ENCODE measurements around the gene APBA2.

APBA2 gene

GRCh38 chr15:29133791-29134190 is 248.0 kb downstream of the APBA2 start:
- DNase-seq (ENCODE audit: low read depth in 2 of 2): no peak

- no peak for DNase-seq (ENCODE audit: low read depth in 2 of 2)
Observed at GRCh38 chr15:29134239-29134638, 248.5 kb downstream of the APBA2 start.

- DNase-seq (ENCODE audit: low read depth in 2 of 2): no peak
Observed at GRCh38 chr15:29134641-29135308, 249.0 kb downstream of the APBA2 start.

DNA sequence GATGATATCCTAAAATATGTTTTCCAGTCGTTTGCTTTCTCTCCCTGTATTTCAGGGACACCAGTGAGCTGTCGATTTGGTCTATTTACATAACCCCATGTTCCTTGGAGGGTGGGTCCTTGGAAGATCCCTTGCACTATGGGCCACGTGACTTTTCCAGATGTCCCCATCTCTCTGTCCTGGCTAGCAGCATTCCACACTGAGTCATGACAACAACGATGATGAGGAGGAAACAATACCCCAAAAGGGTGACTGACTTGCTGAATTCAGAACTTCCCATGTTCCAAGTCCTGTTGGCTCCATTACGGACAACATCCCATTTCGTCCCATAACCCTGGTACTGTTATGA is 249.5 kb downstream of the APBA2 start:
- DNase-seq (ENCODE audit: low read depth in 2 of 2): no peak

- no peak for DNase-seq (ENCODE audit: low read depth in 2 of 2)
Observed at GRCh38 chr15:29135702-29136646, 250.2 kb downstream of the APBA2 start.

GRCh38 chr15:29138260-29138659 is 252.5 kb downstream of the APBA2 start:
- no peak for DNase-seq (ENCODE audit: low read depth in 2 of 2)

GRCh38 chr15:29139072-29139471 is 253.3 kb downstream of the APBA2 start:
- DNase-seq (ENCODE audit: low read depth in 2 of 2): no peak

DNA sequence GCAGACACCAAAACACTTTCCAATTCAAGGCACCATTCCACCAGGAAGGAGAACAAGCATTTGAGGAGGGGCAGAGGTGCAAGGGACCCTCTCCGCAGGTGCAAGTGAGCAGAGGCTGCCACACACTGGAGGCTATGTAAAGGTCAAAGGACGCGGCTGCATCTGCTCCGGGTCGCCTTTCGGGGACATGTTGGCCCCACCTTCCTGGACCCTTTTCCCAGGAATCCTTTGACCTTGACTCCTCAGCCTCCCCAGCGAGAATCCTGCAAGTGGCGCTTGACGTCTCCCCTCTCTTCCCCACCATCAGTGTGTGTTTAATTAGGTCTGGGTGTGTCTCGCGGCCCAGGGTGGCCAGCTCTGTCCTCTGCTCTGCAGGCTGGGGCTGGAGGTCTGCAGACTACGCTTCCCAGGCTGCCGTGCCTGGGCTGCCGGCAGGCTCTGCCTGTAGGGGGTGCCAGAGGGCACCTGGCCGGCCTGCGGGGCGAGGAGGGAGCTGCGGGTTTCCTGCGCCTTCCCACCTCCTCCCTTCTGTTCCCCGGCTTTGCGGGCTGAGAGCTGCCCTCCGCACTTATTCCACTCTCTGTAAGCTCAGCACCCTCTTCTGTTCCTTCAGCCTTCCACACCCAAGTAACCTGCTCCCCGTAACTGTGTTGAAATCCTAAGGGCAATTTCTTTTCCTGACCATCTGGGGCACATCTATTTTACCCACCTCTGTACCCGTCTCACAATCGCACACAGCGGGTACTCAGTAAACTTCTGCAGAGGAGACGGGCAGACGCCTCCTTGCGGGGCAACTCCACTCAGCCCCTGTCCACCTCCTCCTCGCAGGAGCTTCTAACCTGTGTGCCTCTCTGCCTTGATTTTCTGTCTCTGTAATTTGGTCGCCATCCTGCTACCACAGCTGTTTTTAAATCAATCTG is 254.0 kb downstream of the APBA2 start:
- DNase-seq (ENCODE audit: low read depth in 2 of 2): peak in 1 of 2 donors; percentile 22

DNA sequence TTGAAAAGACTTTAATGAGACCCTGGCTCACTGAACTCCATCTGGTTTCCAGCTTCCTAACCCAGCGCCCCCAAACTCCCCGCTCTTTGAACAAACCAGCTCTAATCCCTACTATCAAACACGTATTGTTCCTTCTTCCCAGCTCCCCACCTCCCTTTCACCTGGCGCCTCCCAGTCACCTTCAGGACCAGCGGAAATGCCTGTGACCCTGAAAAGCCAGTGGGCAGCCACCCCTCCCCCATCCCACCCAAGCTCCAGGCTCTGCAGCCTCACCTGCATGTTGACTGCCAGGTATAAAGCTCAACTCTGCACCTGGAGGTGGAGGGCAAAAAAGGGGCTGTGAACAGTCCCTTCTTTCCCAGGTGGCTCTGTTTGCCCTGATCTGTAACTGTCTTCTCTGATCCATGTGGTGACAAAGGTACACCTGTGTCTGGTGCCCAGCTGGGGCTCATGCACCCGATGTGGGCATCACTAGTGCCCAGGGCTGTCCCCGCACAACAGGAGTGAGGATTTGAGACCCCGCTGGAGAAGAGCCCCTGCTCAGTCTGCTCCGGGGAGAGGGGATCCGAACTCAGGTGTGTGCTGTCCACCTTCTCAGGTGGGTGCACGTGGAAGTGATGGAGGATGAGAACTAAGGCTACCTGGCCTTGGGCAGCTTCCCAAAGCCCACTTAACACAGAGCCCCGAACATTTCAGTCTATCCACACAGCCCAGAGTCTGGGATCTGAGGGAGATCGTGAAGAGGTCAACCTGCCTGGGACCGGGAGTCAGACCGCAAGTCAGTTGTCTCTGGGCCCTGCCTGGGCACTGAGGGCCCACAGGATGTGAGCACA is 254.9 kb downstream of the APBA2 start:
- no peak for DNase-seq (ENCODE audit: low read depth in 2 of 2)

DNA sequence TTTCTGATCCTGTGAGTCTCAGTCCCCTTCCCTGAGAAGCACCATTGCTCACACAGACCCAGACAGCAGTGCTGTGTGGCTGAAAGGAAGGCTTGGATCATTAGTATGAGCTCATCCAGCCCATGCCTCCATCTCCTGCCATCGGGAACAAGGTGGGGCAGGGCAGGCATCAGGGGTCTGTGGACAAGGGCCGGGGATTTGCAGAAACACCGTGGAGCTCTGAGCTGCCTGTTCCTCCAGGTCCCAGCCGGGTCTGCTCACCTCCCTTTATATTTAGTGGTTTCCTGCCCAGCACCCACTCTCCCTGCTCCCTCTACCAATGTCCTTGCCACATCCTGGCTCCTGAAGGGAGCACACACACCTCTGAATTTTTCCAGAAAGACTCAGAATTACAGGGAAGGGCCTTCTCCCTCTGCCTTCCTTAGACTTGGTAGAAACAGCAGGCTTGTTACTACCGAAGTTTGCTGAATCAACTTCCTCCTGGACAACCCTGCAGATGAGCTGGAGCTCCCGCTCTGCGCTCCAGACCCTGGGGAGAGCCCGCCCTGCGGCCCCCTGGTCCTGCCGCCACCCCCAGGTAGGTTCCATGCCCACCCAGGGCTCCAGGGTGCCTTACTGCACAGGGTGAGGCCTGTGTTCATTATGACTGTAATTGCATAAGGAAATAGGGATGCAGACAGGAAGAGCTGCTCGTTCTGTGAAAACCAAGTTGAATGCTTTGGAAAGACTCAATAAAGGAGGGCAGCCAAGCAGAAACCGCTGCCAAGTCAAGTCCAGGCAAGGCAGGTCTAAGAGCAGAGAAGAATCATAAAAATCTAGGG is 255.7 kb downstream of the APBA2 start:
- DNase-seq (ENCODE audit: low read depth in 2 of 2): no peak

GRCh38 chr15:29142129-29142747 is 256.5 kb downstream of the APBA2 start:
- no peak for DNase-seq (ENCODE audit: low read depth in 2 of 2)

DNA sequence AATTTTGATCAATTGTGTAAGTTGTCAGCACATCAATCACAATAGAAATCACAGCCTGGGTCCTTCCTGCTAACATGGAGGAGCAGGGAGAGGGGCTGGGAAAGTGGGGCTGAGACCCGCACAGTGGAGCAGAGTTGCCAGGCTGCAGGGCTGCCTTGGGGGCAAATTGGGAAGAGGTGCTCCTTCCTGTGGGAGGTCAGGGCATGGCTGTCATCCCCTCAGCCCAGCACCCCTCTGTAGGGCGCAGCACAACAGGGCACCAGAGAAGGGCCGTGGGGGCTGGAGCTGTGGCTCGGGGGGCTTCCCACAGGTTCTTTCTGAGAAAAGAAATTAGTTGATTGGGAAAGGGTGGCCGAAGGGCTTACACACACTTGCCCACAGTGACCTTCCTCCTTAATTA is 257.5 kb downstream of the APBA2 start:
- no peak for DNase-seq (ENCODE audit: low read depth in 2 of 2)

GRCh38 chr15:29143909-29144635 is 258.3 kb downstream of the APBA2 start:
- DNase-seq (ENCODE audit: low read depth in 2 of 2): no peak

- DNase-seq (ENCODE audit: low read depth in 2 of 2): no peak
Observed at GRCh38 chr15:29149738-29150075, 263.9 kb downstream of the APBA2 start.

DNA sequence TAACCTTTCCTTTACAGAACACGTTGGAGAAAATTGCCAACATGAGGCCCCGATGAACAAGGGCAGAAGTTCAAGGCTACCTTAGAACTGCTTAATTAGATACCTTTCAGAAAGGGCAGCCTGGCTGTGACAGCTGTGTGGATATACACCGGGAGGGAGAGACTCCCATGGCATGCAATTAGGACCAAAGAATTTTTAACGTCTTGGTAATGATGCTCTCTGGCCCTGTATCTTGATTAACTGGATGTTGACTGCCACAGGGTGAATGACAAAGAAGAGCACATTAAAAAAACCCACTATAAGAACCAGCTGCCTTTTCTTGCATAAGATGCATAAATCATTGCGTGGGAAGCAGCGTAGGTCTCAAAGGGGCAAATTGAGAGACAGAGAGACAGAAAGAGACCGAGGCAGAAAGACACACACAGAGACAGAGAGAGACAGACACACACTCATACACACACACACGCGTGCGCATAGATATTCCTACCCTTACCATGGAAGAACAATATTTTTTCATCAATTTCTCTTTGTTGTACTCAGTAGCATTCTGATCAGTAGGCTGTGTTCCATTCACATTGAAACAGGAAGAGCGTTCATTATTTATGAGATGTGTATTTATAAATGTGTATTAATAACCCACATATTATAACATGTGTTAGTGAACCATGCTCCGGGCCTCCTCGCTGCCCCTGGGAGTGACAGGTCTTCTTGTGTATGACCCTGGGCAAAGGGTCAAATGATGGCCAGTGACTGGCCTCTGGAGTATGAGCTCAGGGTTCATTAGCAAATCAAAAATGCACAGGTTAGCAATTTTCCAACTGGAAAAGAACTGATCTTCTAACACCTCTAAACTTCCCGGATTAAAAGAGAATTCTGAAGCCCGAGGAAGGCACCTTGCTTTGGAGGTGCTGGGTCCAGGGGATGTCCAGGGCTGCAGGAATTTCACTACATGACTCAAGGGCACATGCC is 265.0 kb downstream of the APBA2 start:
- DNase-seq (ENCODE audit: low read depth in 2 of 2): no peak

DNA sequence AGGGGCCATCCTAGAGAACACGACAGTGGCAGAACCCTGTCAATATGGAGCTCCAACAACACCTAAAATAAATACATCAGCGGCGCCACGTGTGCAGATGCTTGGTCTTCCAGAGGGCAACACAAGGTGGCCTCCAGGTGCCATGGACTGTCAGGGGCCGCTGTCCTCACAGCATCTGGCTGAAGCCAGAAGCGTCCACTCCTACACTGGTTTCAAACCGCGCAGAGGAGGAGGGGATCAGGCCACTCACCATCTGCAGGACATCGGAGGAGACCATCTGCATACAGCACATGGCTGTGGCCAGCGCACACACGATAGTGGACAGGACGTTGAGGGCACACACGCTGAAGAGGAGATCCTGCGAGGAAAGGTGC is 265.7 kb downstream of the APBA2 start:
- no peak for DNase-seq (ENCODE audit: low read depth in 2 of 2)

GRCh38 chr15:29156521-29156920 is 270.7 kb downstream of the APBA2 start:
- no peak for DNase-seq (ENCODE audit: low read depth in 2 of 2)

GRCh38 chr15:29159771-29160455 is 274.1 kb downstream of the APBA2 start:
- no peak for DNase-seq (ENCODE audit: low read depth in 2 of 2)

Measured in stimulated activated CD8-positive, alpha-beta memory T cell treated with anti-CD3 and anti-CD28 coated beads, Interleukin-7, amount 100 ng/mL, for 4 hours (primary cell).